Thoracic aorta (tissue), 2 donors: ENCODE results near the gene ANTXRL. TPM values are rescaled to one million over a fixed set of nuclear protein-coding genes. Genes with fewer than 3 reads are reported as not detected.
"Not testable (repeated sequence)": the region's sequence is repeated elsewhere in the genome, so short reads cannot be mapped to it uniquely, and the experiment has no call there.

Experiments used
- ATAC-seq: fragments of 150-250 bp; one replicate; pipeline ENCODE4 v1.8.0; 2017; ENCODE audit warnings: low read depth; ENCODE audit not compliant: insufficient number of reproducible peaks, low FRiP score
- DNase-seq: peaks from one replicate; pipeline ENCODE4 v3.0.0-alpha.2; 2020; ENCODE audit warnings: low spot score
- H3K27ac ChIP-seq, 2 donors: fragments of 200-600 bp; sonication (generic); 1 replicate in 1 of 2; 2 replicates in 1 of 2; pipeline ENCODE4 v1.5.1; 2016; ENCODE audit warnings: mild to moderate bottlenecking in 2 of 2, moderate library complexity in 2 of 2
- H3K27me3 ChIP-seq: fragments of 200-600 bp; sonication (generic); replicated peaks from 2 replicates; pipeline ENCODE4 v1.6.0; 2016; ENCODE audit warnings: mild to moderate bottlenecking; ENCODE audit not compliant: insufficient read depth
- H3K36me3 ChIP-seq: fragments of 200-600 bp; sonication (generic); one replicate; pipeline ENCODE4 v1.5.1; 2016
- H3K4me1 ChIP-seq, 2 donors: fragments of 200-600 bp; sonication (generic); 1 replicate in 1 of 2; 2 replicates in 1 of 2; pipeline versions ENCODE4 v1.5.1 to v1.6.0; 2016; ENCODE audit warnings: low read depth in 2 of 2, mild to moderate bottlenecking in 1 of 2; ENCODE audit not compliant: control insufficient read depth in 1 of 2
- H3K4me3 ChIP-seq: fragments of 200-600 bp; sonication (generic); 2 replicates; pipeline ENCODE4 v1.5.1; 2016; ENCODE audit warnings: mild to moderate bottlenecking
- H3K9me3 ChIP-seq: fragments of 200-600 bp; sonication (generic); 2 replicates; pipeline ENCODE4 v1.5.1; 2016
- CTCF ChIP-seq: fragments of 200-600 bp; sonication (generic); IDR thresholded peaks from one replicate; pipeline ENCODE4 v1.5.1; 2019; ENCODE audit warnings: antibody characterized with exemption
- total RNA-seq, 2 donors: library from RNA; depleted of rRNA; stranded (reverse); fragments of >200 nt; gene quantifications; one replicate each; pipeline versions ENCODE4 v1.1.0 to v1.2.3, GENCODE V29; 2016

Gene ANTXRL
- total RNA-seq, 2 donors from 2014 or later: not detected

- ATAC-seq (no peak), DNase-seq (no peak)
- H3K27ac ChIP-seq: no peak overlapping the region
- TF ChIP-seq CTCF: no peak
- H3K4me1 ChIP-seq: peaks cover 6 to 16% of the 10 kb centered on the region in 2 donors
- H3K36me3 ChIP-seq: no peaks in the 10 kb centered on the region
- H3K9me3 ChIP-seq: no peaks in the 10 kb centered on the region
- H3K4me3 ChIP-seq: no peak overlapping the region
- no peaks in the 10 kb centered on the region for H3K27me3 ChIP-seq
Measured at GRCh38 chr10:46309511-46310142, 22.8 kb downstream of the ANTXRL start.

- no peak for ATAC-seq
- no peak overlapping the region for H3K4me3 ChIP-seq
- TF ChIP-seq CTCF: no peak
- H3K4me1 ChIP-seq: peaks cover 4 to 11% of the 10 kb centered on the region in 2 donors
- H3K9me3 ChIP-seq: no peaks in the 10 kb centered on the region
- no peaks in the 10 kb centered on the region for H3K36me3 ChIP-seq
- no peak overlapping the region for H3K27ac ChIP-seq
- DNase-seq: no peak
- no peaks in the 10 kb centered on the region for H3K27me3 ChIP-seq
Measured at GRCh38 chr10:46310143-46310514, 23.3 kb downstream of the ANTXRL start.

GRCh38 chr10:46310851-46311250, 24.1 kb downstream of the ANTXRL start:
- no peak for DNase-seq
- no peak for TF ChIP-seq CTCF
- H3K27me3 ChIP-seq: no peaks in the 10 kb centered on the region
- no peak overlapping the region for H3K4me3 ChIP-seq
- no peak for ATAC-seq
- no peaks in the 10 kb centered on the region for H3K9me3 ChIP-seq
- peaks cover 0 to 4% of the 10 kb centered on the region in 2 donors for H3K4me1 ChIP-seq
- no peak overlapping the region for H3K27ac ChIP-seq
- H3K36me3 ChIP-seq: no peaks in the 10 kb centered on the region

- H3K27ac ChIP-seq: no peak overlapping the region
- ATAC-seq (no peak), DNase-seq (no peak)
- no peaks in the 10 kb centered on the region for H3K9me3 ChIP-seq
- no peaks in the 10 kb centered on the region for H3K27me3 ChIP-seq
- no peak for TF ChIP-seq CTCF
- peaks cover 0 to 4% of the 10 kb centered on the region in 2 donors for H3K4me1 ChIP-seq
- H3K36me3 ChIP-seq: no peaks in the 10 kb centered on the region
- no peak overlapping the region for H3K4me3 ChIP-seq
Measured at GRCh38 chr10:46311501-46311951, 24.7 kb downstream of the ANTXRL start.

GRCh38 chr10:46311961-46312431, 25.2 kb downstream of the ANTXRL start:
- H3K4me1 ChIP-seq, H3K27ac ChIP-seq, ATAC-seq, H3K27me3 ChIP-seq, H3K9me3 ChIP-seq, H3K36me3 ChIP-seq, DNase-seq, H3K4me3 ChIP-seq: not testable (repeated sequence)

- Histone ChIP-seq H3K27me3 (no peaks in the 10 kb centered on the region), H3K4me3 (no peak overlapping the region), H3K27ac (no peak overlapping the region), H3K4me1 (peaks cover 0 to 4% of the 10 kb centered on the region in 2 donors), H3K36me3 (no peaks in the 10 kb centered on the region), H3K9me3 (no peaks in the 10 kb centered on the region)
- no peak for DNase-seq
- TF ChIP-seq CTCF: no peak
- no peak for ATAC-seq
Measured at GRCh38 chr10:46312953-46313352, 26.2 kb downstream of the ANTXRL start.
